Endometrial microvascular endothelial cells (primary cell): Measurements from ENCODE around the gene MSANTD7. TPM values are rescaled to one million over a fixed set of nuclear protein-coding genes. Genes with fewer than 3 reads are reported as not detected.
"Not testable (repeated sequence)": the region's sequence is repeated elsewhere in the genome, so short reads cannot be mapped to it uniquely, and the experiment has no call there.

ENCODE experiments used
- in situ Hi-C: cut with HindIII; loops from 2 replicates; pipeline ENCODE4 v1.10.0; 2017; ENCODE audit warnings: low sequenced_read_pairs, low pct_unique_long_range_greater_than_20kb; ENCODE audit errors: inconsistent ontology term
- total RNA-seq: library from RNA; depleted of rRNA; stranded (reverse); fragments of >200 nt; gene quantifications from one replicate; pipeline ENCODE4 v1.2.3, GENCODE V29; 2015; ENCODE audit errors: inconsistent ontology term

MSANTD7 gene
- total RNA-seq, 1 donor from 2014 or later: 13.9 TPM

DNA sequence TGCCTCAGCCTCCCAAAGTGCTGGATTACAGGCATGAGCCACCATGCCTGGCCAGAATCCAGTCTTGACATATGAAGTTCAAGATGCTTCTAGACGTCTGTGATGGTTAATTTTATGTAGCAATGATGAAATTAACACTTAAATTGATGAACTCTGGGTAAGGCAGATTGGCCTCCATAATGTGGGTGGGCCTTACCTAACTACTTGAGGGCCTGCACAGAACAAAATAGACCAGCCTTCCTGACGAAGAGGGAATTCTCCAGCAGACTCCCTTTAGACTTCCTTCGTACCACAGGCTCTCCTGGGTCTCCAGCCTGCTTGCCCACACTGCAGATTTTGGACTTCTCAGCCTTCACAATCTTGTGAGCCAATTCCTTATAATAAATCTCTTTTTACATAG lies 5.0 kb upstream of the MSANTD7 start:
- in situ Hi-C loops: no loop called here

DNA sequence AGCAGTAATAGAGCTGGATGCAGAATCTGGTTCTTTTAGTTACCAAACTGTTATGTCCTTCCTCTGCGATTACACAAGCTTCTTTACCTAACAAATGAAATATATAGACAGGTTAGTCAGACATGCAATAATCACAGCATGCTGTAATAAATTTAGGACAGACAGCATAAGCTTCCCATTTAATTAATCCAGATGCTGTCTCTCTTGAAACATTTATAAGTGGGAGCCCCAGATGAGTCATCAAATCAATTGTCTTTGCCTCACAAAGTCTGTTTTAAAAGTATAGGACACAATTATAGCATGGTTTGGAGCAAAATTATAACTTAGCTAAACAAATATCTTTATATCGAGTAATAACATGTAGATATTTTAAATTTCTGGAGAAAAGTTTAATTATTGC lies 1.9 kb upstream of the MSANTD7 start:
- in situ Hi-C loops: no loop called here

- in situ Hi-C loops: no loop called here
These were observed 926 bp upstream of the MSANTD7 start for GRCh38 chr10:14837003-14837756.

DNA sequence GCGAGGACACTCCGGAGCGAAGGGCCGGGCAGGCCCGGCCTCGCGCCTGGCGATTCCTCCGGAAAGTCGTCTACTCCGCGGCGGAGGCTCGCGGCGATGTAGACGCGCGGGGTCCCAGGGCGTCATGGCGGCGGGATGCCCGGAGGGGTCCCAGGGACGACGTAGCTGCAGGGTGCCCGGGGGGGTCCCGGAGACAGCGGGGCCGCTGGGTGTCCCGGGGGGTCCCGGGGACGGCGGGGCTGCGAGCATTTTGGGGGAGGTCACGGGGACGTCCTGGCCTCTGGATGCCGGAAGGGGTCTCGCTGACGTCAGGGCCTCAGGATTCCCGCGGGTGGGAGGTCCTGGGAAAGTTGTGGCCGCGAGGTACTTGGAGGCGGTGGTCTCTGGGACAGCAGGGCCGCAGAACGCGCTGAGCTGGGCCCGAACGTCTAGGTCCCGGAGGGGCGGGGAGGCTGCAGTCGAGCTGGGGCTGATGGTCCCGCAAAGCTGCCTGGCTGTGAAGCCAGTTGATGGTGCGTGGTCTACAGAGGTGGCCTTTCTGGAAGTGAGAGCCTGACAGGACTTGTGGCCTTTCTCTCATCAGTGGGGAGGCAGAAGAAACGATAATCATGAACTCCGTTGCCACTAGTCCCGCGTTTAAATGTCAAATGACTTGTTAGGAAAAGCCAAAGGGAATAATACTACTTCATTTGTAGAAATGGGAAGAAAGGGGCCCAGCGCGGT lies 637 bp downstream of the MSANTD7 start:
- in situ Hi-C loops: no loop called here

DNA sequence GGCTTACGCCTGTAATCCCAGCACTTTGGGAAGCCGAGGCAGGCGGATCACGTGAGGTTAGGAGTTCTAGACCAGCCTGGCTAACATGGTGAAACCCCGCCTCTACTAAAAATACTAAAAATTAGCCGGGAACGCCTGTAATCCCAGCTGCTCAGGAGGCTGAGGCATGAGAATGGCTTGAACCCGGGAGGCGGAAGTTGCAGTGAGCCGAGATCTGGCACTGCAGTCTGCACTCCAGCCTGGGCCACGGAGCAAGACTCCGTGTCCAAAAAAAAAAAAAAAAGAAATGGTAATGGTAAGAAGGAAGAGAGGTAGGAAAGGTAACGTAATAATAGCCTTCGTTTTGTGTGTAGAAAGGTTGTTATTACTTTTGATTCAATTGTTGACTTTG lies 1.2 kb downstream of the MSANTD7 start:
- in situ Hi-C loops: no loop called here

- in situ Hi-C loops: no loop called here
These were observed 2.1 kb downstream of the MSANTD7 start for GRCh38 chr10:14840178-14840577.

DNA sequence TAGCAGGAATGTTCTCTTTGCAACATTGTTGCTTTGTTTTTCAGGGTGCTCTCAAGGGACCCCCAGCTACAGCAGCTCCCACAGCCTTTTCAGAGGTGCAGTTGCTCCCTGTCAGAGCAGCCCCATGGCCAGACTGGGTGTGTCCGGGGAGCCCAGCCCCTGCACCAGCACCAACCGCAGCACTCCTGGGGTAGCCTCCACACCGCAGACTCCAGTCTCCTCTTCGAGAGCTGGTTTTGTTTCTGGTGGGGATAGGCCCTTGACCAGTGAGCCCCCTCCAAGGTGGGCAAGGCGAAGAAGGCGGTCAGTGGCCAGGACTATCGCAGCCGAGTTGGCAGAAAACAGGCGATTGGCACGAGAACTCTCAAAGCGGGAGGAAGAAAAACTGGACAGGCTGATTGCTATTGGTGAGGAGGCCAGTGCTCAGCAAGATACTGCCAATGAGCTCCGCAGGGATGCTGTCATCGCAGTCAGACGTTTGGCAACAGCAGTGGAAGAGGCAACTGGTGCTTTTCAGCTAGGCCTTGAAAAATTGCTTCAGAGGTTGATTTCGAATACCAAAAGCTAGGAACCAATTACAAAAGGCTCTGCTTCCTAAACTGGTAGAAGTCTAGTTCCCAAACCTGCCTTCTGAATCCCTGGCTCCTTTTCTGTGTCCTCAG lies 5.4 kb downstream of the MSANTD7 start:
- in situ Hi-C loops: no loop called here

DNA sequence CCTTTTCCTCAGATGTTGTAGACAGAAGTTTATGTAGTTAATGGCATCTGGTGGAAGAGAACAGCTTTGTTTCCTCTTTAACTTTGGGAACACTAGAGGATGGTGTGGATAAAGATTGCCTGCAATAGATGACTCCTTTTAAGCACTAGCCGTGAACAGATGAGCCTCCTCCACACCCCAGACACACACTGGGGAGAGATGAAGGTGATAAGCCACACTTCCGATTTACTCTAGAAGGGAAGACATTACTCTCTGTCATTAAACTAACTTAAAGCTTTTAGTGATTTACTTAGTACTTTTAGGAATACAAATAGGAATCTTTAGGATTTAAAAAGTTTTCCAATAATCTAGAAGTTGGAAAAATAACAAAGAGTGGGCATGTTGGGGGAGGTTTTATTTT lies 6.8 kb downstream of the MSANTD7 start:
- in situ Hi-C loops: no loop called here

DNA sequence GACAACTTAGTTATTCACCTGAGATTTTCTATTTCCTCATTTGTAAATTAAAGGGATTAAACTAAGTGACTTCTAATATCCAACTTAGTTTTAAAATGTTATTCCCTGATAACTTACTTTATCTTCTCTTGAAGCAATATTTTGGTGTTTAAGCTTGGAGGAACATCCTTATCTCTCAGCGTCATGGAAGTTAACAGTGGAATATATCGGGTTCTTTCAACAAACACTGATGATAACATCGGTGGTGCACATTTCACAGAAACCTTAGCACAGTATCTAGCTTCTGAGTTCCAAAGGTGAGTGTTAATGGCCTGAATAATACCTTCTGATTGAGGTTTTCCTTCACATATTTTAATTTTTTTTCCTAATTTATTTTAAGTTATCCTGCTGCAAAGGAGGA lies 14.1 kb downstream of the MSANTD7 start:
- in situ Hi-C loops: no loop called here

GRCh38 chr10:14855453-14855852 lies 17.3 kb downstream of the MSANTD7 start:
- in situ Hi-C loops: no loop called here

- in situ Hi-C loops: no loop called here
These were observed 20.3 kb downstream of the MSANTD7 start for GRCh38 chr10:14858338-14858960.

GRCh38 chr10:14859043-14859442 lies 20.9 kb downstream of the MSANTD7 start:
- in situ Hi-C loops: no loop called here

DNA sequence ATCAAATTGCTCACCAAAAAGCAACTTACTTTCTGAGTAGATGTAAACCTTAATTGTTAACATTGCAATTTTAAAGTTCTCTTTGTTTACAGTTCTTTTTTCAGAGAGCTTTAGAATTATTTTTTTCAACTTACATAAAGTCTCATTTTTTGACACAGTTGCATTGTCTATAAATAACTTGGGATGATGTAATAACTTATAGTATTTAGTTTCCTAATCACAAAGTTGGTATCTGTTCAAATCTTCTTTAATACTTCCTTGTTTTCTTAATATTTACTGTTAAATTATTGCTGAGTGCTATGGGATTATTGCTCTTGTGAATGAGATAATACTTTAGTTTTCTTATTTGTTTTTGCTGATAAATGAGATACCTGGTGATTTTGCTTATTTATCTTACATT lies 21.7 kb downstream of the MSANTD7 start:
- in situ Hi-C loops: no loop called here

- in situ Hi-C loops: no loop called here
These were observed 22.7 kb downstream of the MSANTD7 start for GRCh38 chr10:14860791-14861190.

- in situ Hi-C loops: not testable (repeated sequence)
These were observed 26.4 kb downstream of the MSANTD7 start for GRCh38 chr10:14864466-14864865.

GRCh38 chr10:14864871-14865270 lies 26.8 kb downstream of the MSANTD7 start:
- in situ Hi-C loops: not testable (repeated sequence)

- in situ Hi-C loops: no loop called here
These were observed 35.1 kb downstream of the MSANTD7 start for GRCh38 chr10:14873090-14873760.

- in situ Hi-C loops: no loop called here
These were observed 37.8 kb downstream of the MSANTD7 start for GRCh38 chr10:14875941-14876340.

- in situ Hi-C loops: no loop called here
These were observed 38.7 kb downstream of the MSANTD7 start for GRCh38 chr10:14876764-14877163.
